HAP-1 (cell line): ENCODE results near the gene FERMT3.
"Not testable (repeated sequence)": the region's sequence is repeated elsewhere in the genome, so short reads cannot be mapped to it uniquely, and the experiment has no call there.

Experiments
- DNase-seq, 2 experiments: peaks; one replicate each; pipeline ENCODE4 v3.0.0-alpha.2; 2016 to 2020; ENCODE audit warnings: low spot score in 2 of 2
- H3K27me3 ChIP-seq: fragments of 250-450 bp; sonication (Bioruptor Pico); 2 replicates; pipeline ENCODE4 v1.5.1; 2020; ENCODE audit warnings: low read depth, mild to moderate bottlenecking, moderate library complexity
- H3K36me3 ChIP-seq: fragments of 250-450 bp; sonication (Bioruptor Pico); replicated peaks from 2 replicates; pipeline ENCODE4 v1.5.1; 2020; ENCODE audit warnings: mild to moderate bottlenecking
- H3K4me1 ChIP-seq: fragments of 250-450 bp; sonication (Bioruptor Pico); 2 replicates; pipeline ENCODE4 v1.5.1; 2020; ENCODE audit warnings: mild to moderate bottlenecking
- H3K4me3 ChIP-seq: fragments of 250-450 bp; sonication (Bioruptor Pico); 2 replicates; pipeline ENCODE4 v1.5.1; 2020; ENCODE audit warnings: mild to moderate bottlenecking, moderate library complexity
- H3K9me3 ChIP-seq: fragments of 250-450 bp; sonication (Bioruptor Pico); 2 replicates; pipeline ENCODE4 v1.5.1; 2020; ENCODE audit warnings: mild to moderate bottlenecking, moderate library complexity
- in situ Hi-C: fragments of 300-500 bp; cut with MboI; formaldehyde crosslinking; loops from 3 replicates; pipeline ENCODE4 v1.14.3; 2020; ENCODE audit warnings: low sequenced_read_pairs, inconsistent platforms, mixed read lengths

FERMT3 gene

DNA sequence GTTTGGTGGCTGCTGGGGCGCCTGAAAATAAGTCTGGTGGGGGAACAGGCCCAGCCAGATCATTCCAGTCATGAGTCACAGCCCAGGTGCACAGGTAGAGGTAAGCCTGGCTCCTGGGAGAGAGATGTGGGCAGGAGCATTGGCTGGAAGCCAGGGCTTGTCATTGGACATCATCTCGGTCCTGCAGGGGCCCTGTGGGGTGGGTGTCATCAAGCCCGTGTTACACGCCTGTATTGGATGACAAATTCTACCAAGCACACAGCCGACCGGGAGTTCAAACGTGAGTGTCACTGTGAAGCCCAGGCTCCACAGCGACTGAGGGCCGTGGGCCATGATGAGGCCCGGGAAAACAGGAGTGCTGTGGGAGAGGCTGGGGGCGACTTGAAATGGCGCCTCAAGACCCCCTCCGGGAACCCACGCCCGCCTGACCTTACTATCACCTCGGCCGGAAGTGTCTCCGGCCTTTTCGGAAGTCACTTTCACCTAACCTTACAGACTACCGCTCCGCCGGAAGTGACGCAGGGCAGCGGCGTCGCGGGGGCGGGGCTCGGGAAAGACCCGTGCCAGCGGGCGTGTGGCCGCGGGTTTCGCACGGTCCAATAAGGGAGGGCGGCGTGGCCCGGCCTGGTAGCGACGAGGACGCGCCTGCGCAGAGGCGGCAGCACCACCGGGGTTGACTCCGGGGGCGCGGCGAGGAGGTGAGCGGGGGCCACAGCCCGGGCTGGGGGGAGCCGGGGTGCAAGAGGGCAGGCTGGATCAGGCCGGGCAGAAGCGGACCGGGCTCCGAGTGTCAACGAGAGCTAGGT, 34.1 kb downstream of the FERMT3 start, which contains the start of gene FKBP2:
FKBP2 (plus strand) TSS at position 661 of the 806 bp plus-strand sequence. CDS start 1,293 bp downstream, outside the sequence.
- Histone ChIP-seq H3K4me3 (peak within 1 kb of the TSS; percentile 97), H3K4me1 (peaks cover 18% of the 10 kb centered on the region), H3K36me3 (peaks cover 45% of the 10 kb centered on the region), H3K27me3 (no peaks in the 10 kb centered on the region), H3K9me3 (no peaks in the 10 kb centered on the region)
- DNase-seq, result peak; percentile 92 to 97
- in situ Hi-C loops, result no loop called here

DNA sequence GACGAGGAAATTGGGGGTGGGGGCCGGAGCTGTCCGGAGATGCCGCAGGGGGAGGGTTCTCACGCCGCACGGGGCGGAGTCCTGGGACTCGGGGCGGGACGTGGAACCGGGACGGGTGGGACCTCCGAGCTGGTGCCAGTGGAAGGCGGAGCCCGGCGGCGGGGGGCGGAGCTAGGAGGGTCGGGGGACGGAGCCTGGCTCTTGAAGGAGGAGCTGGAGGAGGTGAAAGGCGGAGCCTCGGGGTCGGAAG, 34.6 kb downstream of the FERMT3 start:
- in situ Hi-C loops, result no loop called here
- DNase-seq, result peak in 1 of 2 experiments; percentile 100
- Histone ChIP-seq H3K4me1 (peaks cover 18% of the 10 kb centered on the region), H3K36me3 (peaks cover 45% of the 10 kb centered on the region), H3K4me3 (peak overlapping the region; percentile 97), H3K9me3 (no peaks in the 10 kb centered on the region), H3K27me3 (no peaks in the 10 kb centered on the region)

DNA sequence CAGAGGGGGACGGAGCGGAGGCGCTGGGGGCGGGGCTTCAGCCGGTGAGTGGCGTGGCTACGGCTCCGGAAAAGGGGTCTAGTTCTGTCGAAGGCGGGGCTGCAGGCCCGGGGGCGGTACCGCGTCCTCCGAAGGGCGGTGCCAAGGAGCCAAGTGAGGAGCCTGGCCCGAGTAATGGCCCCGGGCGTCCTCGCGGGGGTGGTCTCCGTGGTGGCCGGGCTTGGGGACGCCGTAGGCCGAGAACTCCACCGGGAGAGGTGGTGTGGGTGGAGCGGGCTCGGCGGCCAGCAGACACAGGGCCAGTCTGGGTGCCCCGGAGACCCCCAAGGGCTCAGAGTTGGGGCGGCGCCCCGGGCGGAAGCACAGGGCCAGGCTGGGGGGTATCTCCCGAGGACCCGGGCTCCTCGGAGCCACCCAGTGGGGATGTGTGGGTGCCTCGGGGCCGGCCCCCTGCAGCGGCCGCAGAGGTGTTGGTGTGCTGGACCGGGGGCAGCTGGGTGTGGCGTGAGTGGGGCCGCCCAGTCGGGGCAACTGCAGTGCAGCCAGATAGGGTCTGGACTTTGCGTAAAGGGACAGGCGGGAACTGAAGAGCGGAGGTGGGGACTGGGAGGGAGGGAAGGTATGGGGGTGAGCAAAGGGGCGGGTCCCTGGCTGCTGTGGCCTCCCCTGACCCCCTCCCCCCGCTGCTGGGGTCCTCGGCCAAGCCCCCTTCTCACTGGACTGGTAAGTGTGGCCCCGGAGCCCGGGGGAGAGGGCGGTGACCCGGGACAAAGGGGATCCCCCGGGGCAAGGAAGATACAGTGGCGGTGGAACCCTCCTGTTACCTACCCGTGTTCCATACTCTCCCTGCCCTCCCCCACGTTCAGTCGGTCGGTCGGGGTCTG, 35.2 kb downstream of the FERMT3 start:
- H3K4me1 ChIP-seq, result peaks cover 18% of the 10 kb centered on the region
- no peaks in the 10 kb centered on the region for H3K9me3 ChIP-seq
- H3K36me3 ChIP-seq, result peaks cover 45% of the 10 kb centered on the region
- peak; percentile 77 to 97 for DNase-seq
- H3K27me3 ChIP-seq, result no peaks in the 10 kb centered on the region
- in situ Hi-C loops, result no loop called here
- peak overlapping the region; percentile 97 for H3K4me3 ChIP-seq

DNA sequence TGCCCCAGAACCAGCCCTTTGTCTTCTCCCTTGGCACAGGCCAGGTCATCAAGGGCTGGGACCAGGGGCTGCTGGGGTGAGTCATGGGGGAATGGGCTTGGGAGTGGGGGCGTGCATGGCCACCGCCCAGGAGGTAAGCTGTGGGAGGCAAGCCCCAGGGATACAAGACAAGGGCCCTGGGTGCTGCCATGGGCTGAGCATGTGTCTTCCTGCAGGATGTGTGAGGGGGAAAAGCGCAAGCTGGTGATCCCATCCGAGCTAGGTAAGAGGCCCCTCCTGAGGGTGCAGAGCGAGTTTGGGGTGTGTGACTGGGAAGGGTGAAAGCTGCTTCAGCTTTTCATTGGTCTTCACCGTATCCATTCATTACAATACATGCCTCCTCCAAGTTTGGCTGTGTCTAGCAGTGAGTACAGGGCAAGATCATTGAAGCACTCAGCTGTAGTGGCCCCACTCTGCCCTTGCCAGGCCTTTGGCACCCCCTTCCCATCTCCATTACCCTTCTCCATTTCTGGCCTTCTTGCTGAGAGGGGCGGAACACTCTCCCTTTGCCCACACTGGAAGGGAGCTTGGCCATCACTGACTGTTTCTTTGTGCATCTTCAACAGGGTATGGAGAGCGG, 36.8 kb downstream of the FERMT3 start:
- H3K4me3 ChIP-seq, result peak overlapping the region; percentile 97; the same call in 1 of the 2 replicates
- peaks cover 37% of the 10 kb centered on the region for H3K36me3 ChIP-seq
- no peaks in the 10 kb centered on the region for H3K27me3 ChIP-seq
- in situ Hi-C loops, result no loop called here
- no peak for DNase-seq
- H3K9me3 ChIP-seq, result no peaks in the 10 kb centered on the region
- peaks cover 22% of the 10 kb centered on the region for H3K4me1 ChIP-seq

DNA sequence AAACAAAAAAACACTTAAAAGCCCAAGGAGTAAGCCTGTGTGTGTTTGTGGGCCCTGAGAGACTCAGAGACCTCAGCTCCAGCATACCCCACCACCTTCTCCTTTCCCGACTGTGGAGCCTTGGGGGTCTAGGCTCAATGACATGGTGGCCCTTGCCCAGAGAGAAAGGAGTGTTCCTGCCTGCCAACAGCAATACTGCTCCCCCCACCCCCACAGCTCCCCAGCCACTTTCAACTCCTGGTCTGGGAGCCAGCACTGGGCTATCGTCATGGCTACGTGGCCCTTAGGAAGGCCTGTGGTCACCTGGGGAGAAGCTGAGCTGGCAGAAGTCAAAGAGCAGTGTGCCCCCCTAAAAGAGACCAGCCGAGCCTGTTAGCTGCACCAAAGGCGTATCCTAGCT, 37.6 kb downstream of the FERMT3 start:
- DNase-seq, result no peak
- peaks cover 22% of the 10 kb centered on the region for H3K4me1 ChIP-seq
- H3K36me3 ChIP-seq, result peaks cover 34% of the 10 kb centered on the region
- no peaks in the 10 kb centered on the region for H3K9me3 ChIP-seq
- H3K4me3 ChIP-seq, result no peak overlapping the region
- in situ Hi-C loops, result no loop called here
- no peaks in the 10 kb centered on the region for H3K27me3 ChIP-seq

DNA sequence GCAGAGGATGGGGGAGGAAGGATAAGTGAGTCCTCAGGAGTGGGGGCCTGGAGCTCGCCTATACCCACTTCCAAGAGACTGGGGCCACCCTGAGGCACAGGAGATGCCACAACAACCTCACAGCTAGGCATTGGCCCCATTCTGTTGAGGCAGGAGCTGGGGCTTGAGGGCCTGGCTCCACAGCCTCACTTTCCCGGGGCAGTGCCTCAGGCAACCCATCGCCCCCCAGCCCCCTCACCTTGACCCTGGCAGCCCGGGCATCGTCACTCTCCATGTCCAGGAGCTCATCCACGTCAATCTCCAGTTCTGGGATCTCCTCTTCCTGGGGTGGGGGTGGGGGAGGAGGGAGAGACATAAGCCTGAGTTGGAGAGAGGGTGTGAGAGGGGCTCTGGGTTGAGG, 38.4 kb downstream of the FERMT3 start:
- DNase-seq, result no peak
- peaks cover 34% of the 10 kb centered on the region for H3K36me3 ChIP-seq
- no peaks in the 10 kb centered on the region for H3K9me3 ChIP-seq
- peak overlapping the region; percentile 78 for H3K4me3 ChIP-seq
- no peaks in the 10 kb centered on the region for H3K27me3 ChIP-seq
- in situ Hi-C loops, result no loop called here
- H3K4me1 ChIP-seq, result peaks cover 19% of the 10 kb centered on the region

DNA sequence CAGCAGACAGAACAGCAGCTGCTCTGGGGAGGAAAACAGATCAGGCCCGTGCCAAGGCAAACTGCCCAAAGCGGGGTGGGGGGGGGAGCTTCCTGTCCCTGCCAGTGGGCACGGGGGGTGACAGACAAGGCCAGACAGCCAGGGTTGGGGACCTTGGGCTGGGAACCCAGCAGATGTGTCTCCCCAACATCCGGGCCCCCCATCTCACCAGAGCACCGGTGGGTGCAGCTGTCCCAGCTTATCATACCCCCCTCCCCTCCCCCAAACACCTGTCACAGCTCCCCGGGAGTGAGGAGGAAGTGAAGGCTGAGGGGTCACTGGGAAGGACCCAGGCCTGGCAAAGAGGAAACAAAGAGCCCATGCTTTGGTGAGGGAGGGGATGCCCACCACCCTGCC, 38.9 kb downstream of the FERMT3 start:
- Histone ChIP-seq H3K4me3 (peak overlapping the region; percentile 78), H3K27me3 (no peaks in the 10 kb centered on the region), H3K36me3 (peaks cover 30% of the 10 kb centered on the region), H3K4me1 (peaks cover 16% of the 10 kb centered on the region), H3K9me3 (no peaks in the 10 kb centered on the region)
- in situ Hi-C loops, result no loop called here
- DNase-seq, result no peak

DNA sequence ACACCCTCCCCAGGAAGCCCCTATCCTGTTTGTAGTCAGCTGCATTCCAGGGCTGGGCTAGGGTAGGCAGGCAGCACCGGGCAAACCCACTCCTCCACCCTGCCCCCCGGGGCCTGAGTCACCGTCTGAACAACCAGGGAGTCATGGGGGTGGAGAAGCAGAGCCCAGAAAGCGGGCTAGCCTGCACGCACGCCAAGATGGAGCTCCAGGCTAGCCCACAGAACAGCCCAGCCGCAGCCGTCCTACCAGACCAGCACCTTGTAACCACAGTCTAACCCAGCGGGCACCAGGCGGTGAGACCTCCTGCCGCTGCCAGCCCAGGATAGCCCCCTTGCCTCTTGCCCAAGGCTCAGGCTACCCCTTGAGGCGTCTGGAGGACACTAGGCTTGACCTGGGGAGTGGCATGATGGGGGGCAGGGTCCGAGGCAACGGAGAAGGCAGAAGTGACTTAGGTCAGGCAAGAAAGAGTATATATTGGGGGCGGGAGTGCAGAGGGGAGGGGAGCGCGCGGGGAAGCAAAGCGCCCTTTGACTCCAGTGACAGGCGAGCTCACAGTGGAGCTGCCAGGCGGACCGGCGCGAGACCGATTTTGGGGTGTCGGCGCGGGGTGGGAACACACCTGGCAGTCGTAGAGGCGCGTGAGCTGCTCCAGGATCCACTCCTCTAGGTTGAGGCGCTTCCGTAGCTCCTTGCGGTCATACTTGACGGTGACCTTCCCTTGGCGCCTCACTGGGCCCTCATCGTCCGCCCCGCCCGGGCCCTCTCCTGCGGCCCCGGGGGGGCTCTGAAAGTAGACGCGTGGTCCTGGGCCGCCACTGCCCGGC, 39.5 kb downstream of the FERMT3 start:
- Histone ChIP-seq H3K4me3 (peak overlapping the region; percentile 78), H3K4me1 (peaks cover 20% of the 10 kb centered on the region), H3K9me3 (no peaks in the 10 kb centered on the region), H3K27me3 (no peaks in the 10 kb centered on the region), H3K36me3 (peaks cover 28% of the 10 kb centered on the region)
- peak; percentile 11 to 68 for DNase-seq
- in situ Hi-C loops, result no loop called here

DNA sequence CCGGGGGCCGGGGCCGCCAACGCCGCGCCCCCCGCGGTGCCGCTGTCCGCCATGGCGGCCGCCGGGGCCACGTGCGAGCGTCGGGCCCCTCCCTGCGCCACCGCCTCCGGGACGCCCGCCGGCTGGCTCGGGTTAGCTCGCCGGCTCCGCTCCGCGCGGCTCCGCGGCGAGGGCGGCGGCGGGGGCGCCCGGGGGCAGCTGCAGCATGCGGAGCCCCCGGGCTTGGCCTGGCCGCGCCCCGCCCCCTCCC, 40.0 kb downstream of the FERMT3 start:
- DNase-seq, H3K9me3 ChIP-seq, H3K27me3 ChIP-seq, in situ Hi-C loops: not testable (repeated sequence)
- Histone ChIP-seq H3K36me3 (peaks cover 27% of the 10 kb centered on the region), H3K4me1 (peaks cover 20% of the 10 kb centered on the region), H3K4me3 (peak overlapping the region; percentile 78)

DNA sequence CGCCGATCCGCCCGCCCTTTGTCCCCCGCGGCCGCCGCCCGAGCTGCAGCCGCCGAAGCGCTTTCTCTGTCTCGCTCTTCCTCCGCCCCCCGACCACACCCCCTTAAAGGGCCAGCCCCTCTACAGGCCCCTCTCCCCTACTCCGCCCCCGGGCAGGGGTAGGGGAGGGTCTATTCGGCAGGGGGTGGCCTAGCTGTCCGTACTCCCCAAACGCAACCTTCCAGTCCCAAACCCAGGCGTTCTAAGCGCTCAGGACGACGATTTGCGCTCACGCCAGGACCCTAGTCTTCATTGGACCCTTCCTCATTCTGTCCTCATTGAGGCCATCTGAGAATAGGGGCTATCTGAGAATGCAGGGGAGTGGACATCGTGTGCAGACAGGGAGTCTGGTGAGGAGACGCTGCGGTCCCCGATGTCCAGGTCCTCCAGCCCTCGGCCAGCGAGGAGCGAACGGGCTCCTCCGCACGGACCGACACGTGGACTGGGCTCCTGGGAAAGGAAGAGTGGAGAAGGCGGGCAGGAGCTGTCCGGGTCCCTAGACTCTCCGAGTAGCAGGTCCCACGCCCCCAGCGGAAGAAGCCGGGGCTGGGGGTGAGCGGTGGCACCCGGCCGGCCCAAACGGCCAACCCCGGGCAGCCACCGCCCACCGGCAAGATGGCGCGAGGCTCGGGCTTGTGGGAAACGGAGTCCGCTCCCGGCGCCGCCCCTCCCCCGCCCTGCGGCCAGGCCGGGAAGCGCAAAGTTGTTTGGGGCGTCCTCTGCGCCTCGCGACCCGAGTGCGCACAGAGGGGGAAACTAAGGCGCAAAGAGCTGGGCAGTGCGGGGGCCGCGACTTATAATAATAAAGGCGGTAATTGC, 40.6 kb downstream of the FERMT3 start, which contains the start of gene PPP1R14B:
PPP1R14B (minus strand) TSS at position 73 of the 858 bp plus-strand sequence. CDS start 270 bp downstream, outside the sequence.
- H3K36me3 ChIP-seq, result peaks cover 25% of the 10 kb centered on the region
- H3K4me3 ChIP-seq, result peak within 1 kb of the TSS; percentile 78
- no peaks in the 10 kb centered on the region for H3K9me3 ChIP-seq
- in situ Hi-C loops, result no loop called here
- peak; percentile 88 to 96 for DNase-seq
- H3K4me1 ChIP-seq, result peaks cover 20% of the 10 kb centered on the region
- H3K27me3 ChIP-seq, result no peaks in the 10 kb centered on the region

DNA sequence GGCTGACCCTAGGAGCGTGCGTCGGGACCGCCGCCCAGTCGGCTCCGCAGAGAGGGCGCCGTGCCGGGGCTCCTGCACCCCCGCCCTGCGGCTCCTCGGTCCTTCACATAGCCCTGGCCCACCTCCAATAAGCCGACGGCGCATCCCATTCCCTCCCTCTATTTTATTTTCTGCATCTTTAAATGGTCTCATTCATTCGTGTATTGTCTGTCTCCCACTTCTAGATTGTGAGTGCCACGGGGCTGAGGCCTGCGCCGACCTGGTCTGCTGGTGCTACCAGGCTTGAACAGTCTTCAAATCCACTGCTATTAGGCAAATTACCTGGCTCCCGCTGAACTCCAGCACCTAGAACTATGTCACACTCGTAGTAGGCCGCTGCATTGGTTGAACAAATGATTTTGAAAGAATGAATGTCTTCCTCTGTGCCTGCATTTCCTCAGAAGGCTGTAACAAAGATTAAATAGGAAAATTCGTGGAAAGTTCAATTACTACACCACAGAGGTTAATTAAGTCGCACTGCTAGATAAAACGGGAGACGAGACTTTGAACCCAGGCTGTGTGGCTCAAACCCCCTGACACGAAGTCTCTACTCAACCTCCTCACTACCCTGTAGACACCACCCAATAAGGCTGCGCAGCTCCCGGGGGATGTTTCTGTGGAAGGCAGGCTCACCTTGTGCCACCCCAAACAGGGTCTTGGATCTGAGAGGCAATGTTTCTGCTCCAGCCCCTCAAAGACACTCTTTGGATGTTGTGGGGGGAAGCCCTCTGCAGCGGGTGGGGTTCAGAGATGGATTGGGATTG, 41.4 kb downstream of the FERMT3 start:
- DNase-seq, result no peak
- no peaks in the 10 kb centered on the region for H3K27me3 ChIP-seq
- no peaks in the 10 kb centered on the region for H3K9me3 ChIP-seq
- peaks cover 14% of the 10 kb centered on the region for H3K4me1 ChIP-seq
- in situ Hi-C loops, result no loop called here
- H3K36me3 ChIP-seq, result peaks cover 20% of the 10 kb centered on the region
- peak overlapping the region; percentile 37 for H3K4me3 ChIP-seq

DNA sequence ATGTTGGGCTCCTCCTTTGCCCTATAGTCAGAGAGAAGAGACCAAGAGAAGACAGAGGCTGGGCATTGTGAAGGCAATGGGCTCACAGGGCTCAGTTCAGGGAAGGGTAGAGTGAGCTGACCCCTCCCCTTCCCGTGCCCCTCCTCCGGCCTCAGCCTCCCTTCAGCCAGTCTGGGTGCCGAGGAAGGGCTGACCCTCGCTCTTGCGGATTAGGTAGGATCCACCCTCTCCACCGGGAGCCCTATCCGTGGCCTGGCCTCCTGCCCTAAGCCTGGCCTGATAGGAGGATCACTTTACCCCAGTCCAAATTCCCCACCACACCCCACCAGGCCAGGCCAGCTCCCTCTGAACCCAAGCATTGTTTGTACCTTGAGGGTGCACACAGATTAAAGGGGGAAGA, 42.1 kb downstream of the FERMT3 start:
- no peaks in the 10 kb centered on the region for H3K27me3 ChIP-seq
- H3K9me3 ChIP-seq, result no peaks in the 10 kb centered on the region
- no peak overlapping the region for H3K4me3 ChIP-seq
- in situ Hi-C loops, result no loop called here
- H3K36me3 ChIP-seq, result peaks cover 14% of the 10 kb centered on the region
- DNase-seq, result no peak
- peaks cover 12% of the 10 kb centered on the region for H3K4me1 ChIP-seq
